CD14-positive monocyte (primary cell): ENCODE results near the gene RIN2. TPM values are rescaled to one million over a fixed set of nuclear protein-coding genes. Genes with fewer than 3 reads are reported as not detected.
A peak's percentile ranks its signal among the peaks of the same experiment; 100 is the strongest.

ENCODE experiments used
- DNase-seq, 3 donors: peaks; one replicate each; pipeline ENCODE4 v3.0.0-alpha.2; 2011 to 2022
- H2AFZ ChIP-seq: 2 replicates; pipeline ENCODE4 v1.6.0; 2012; ENCODE audit warnings: mild to moderate bottlenecking, low read depth, low read length, inconsistent platforms; ENCODE audit not compliant: insufficient read depth, poor library complexity, severe bottlenecking
- H3K27ac ChIP-seq, 2 donors: 1 replicate in 1 of 2; 2 replicates in 1 of 2; pipeline ENCODE4 v1.5.1; 2012 to 2013; ENCODE audit warnings: low read length in 2 of 2, control low read depth in 1 of 2, inconsistent platforms in 1 of 2, low read depth in 1 of 2, mild to moderate bottlenecking in 1 of 2
- H3K27me3 ChIP-seq, 2 donors: one replicate each; pipeline versions ENCODE4 v1.6.0 to v1.6.1; 2011 to 2013; ENCODE audit warnings: low read length in 2 of 2; ENCODE audit not compliant: control insufficient read depth in 2 of 2, insufficient read depth in 2 of 2
- H3K36me3 ChIP-seq, 2 donors: replicated peaks in 1 of 2; 1 replicate in 1 of 2; 2 replicates in 1 of 2; pipeline versions ENCODE4 v1.5.1 to v1.6.1; 2012 to 2013; ENCODE audit warnings: low read length in 2 of 2, control low read depth in 1 of 2, inconsistent platforms in 1 of 2, mild to moderate bottlenecking in 1 of 2; ENCODE audit not compliant: insufficient read depth in 2 of 2, control insufficient read depth in 1 of 2
- H3K4me1 ChIP-seq, 2 donors: 1 replicate in 1 of 2; 2 replicates in 1 of 2; pipeline versions ENCODE4 v1.5.1 to v1.6.1; 2012 to 2013; ENCODE audit warnings: low read length in 2 of 2, control low read depth in 1 of 2, inconsistent platforms in 1 of 2, mild to moderate bottlenecking in 1 of 2, moderate library complexity in 1 of 2; ENCODE audit not compliant: insufficient read depth in 2 of 2, control insufficient read depth in 1 of 2
- H3K4me2 ChIP-seq: replicated peaks from 2 replicates; pipeline ENCODE3; 2012; ENCODE audit warnings: low read length, moderate library complexity, mild to moderate bottlenecking; ENCODE audit not compliant: poor library complexity, severe bottlenecking; ENCODE audit errors: extremely low read depth
- H3K4me3 ChIP-seq, 3 experiments: fragments of 200-600 bp in 1 of 3; sonication (generic) in 1 of 3; replicated peaks in 1 of 3; 1 replicate in 2 of 3; 2 replicates in 1 of 3; pipeline ENCODE4 v1.5.1; 2011 to 2013; ENCODE audit warnings: low read length in 3 of 3, mild to moderate bottlenecking in 3 of 3, control low read depth in 2 of 3, low read depth in 2 of 3, inconsistent platforms in 1 of 3, moderate library complexity in 1 of 3
- H3K79me2 ChIP-seq: 2 replicates; pipeline ENCODE4 v1.6.0; 2012; ENCODE audit warnings: mild to moderate bottlenecking, control low read depth, inconsistent platforms, low read length, moderate library complexity; ENCODE audit not compliant: insufficient read depth
- H3K9ac ChIP-seq: 2 replicates; pipeline ENCODE4 v1.6.0; 2017; ENCODE audit warnings: low read length, mild to moderate bottlenecking; ENCODE audit not compliant: insufficient read depth, poor library complexity, severe bottlenecking
- H3K9me3 ChIP-seq, 2 donors: replicated peaks in 1 of 2; 1 replicate in 1 of 2; 2 replicates in 1 of 2; pipeline versions ENCODE4 v1.5.1 to v1.6.1; 2012 to 2013; ENCODE audit warnings: low read length in 2 of 2, control low read depth in 1 of 2; ENCODE audit not compliant: control insufficient read depth in 1 of 2, insufficient read depth in 1 of 2
- H4K20me1 ChIP-seq: 2 replicates; pipeline ENCODE4 v1.6.0; 2012; ENCODE audit warnings: mild to moderate bottlenecking, low read length, control low read depth, moderate library complexity; ENCODE audit not compliant: insufficient read depth
- H3K27ac Mint-ChIP-seq, 7 donors: one replicate each; pipeline ENCODE4 v1.8.0; 2020; ENCODE audit warnings: mild to moderate bottlenecking in 7 of 7, mixed read lengths in 7 of 7, moderate library complexity in 6 of 7, inconsistent platforms in 2 of 7
- H3K27me3 Mint-ChIP-seq, 3 donors: one replicate each; pipeline ENCODE4 v1.8.0; 2021 to 2022; ENCODE audit warnings: low read depth in 3 of 3, mild to moderate bottlenecking in 3 of 3, mixed read lengths in 3 of 3, moderate library complexity in 3 of 3, inconsistent platforms in 1 of 3
- H3K36me3 Mint-ChIP-seq, 2 donors: one replicate each; pipeline ENCODE4 v1.8.0; 2020; ENCODE audit warnings: mixed read lengths in 2 of 2, inconsistent platforms in 1 of 2, mild to moderate bottlenecking in 1 of 2
- H3K4me1 Mint-ChIP-seq: one replicate; pipeline ENCODE4 v1.8.0; 2020; ENCODE audit warnings: mild to moderate bottlenecking, mixed read lengths
- H3K4me3 Mint-ChIP-seq, 2 donors: one replicate each; pipeline ENCODE4 v1.8.0; 2020; ENCODE audit warnings: mild to moderate bottlenecking in 2 of 2, mixed read lengths in 2 of 2, moderate library complexity in 1 of 2
- H3K9me3 Mint-ChIP-seq, 7 donors: one replicate each; pipeline ENCODE4 v1.8.0; 2020 to 2022; ENCODE audit warnings: mixed read lengths in 7 of 7, mild to moderate bottlenecking in 6 of 7, moderate library complexity in 6 of 7, inconsistent platforms in 2 of 7
- WGBS: methylation state at CpG from one replicate; pipeline ENCODE4 v1.1.5; 2013; ENCODE audit warnings: missing lambda C conversion rate; ENCODE audit not compliant: insufficient coverage; 5-methylcytosine and 5-hydroxymethylcytosine counted together
- intact Hi-C, 2 donors: fragments of 100-400 bp; cut with micrococcal nuclease; formaldehyde crosslinking; loops; one replicate each; pipeline versions ENCODE4 v1.15.0 to v1.15.1; 2023
- polyA minus RNA-seq: library from RNA; depleted of rRNA, polyadenylated mRNA; stranded (reverse); fragments of >200 nt; gene quantifications from 2 replicates; pipeline ENCODE4 v1.2.3, GENCODE V29; 2012
- polyA plus RNA-seq, 3 donors: library from polyadenylated mRNA; depleted of rRNA in 1 of 3; unstranded in 2 of 3; stranded (reverse) in 1 of 3; fragments of 300-500 nt in 2 of 3; fragments of >200 nt in 1 of 3; fragmentation: Illumina TruSeq in 2 of 3; gene quantifications; 1 replicate in 2 of 3; 2 replicates in 1 of 3; pipeline ENCODE4 v1.2.3, GENCODE V29; 2012 to 2021
- total RNA-seq, 12 experiments: library from RNA in 1 of 12; stranded (reverse) in 1 of 12; fragments of 120-200 nt in 1 of 12; gene quantifications; one replicate each; pipeline ENCODE4 v1.2.4 and lab custom pipeline; 2013 to 2026; ENCODE audit warnings: mixed read lengths in 6 of 12, inconsistent platforms in 1 of 12
- TF ChIP-seq, protein P1 (sequence below): fragments of 200-600 bp; IDR thresholded peaks from one replicate; pipeline ENCODE4 v1.8.0; 2022; ENCODE audit warnings: antibody characterized with exemption, mild to moderate bottlenecking

The RIN2 gene
- total RNA-seq (2013) = 56.3 TPM
- polyA plus RNA-seq (10 to 100 TPM in 2 of 3 donors, 1 to 10 TPM in 1; 5.6 to 25.4 (median 15.4) TPM), polyA minus RNA-seq (28.0 and 37.1 TPM in 2 replicates), total RNA-seq (lab: John Stamatoyannopoulos, UW) (70.5 to 1,290 (median 117) reads per million in 11 experiments)

DNA sequence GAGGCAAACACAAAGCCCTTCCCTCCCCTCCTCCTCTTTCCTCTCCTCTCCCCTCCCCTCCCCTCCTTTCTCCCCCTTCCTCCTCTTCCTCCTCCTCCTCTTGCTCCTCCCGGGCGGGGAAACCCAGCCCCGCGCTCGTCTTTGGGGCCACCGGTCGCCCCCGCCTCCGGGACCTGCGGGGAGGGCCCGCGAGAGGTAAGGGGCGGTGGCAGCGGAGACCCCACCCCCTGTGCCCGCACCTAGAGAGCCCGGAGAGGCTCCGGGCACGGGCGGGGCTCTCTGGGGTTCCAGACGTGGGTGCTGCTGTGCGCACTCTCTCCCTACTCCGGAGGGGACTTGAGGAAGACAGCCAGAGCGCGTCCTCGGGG, at the start of gene RIN2:
Gene RIN2 (plus strand): TSS at position 126 of the 368 bp plus-strand sequence. CDS start 131,344 bp downstream, outside the sequence.
- H3K9me3 ChIP-seq = no peaks in the 10 kb centered on the region
- peak within 1 kb of the TSS; percentile 89 to 98 (median 96) for H3K27ac Mint-ChIP-seq
- peak within 1 kb of the TSS; percentile 98 for H3K4me2 ChIP-seq
- peak within 1 kb of the TSS; percentile 87 for H2AFZ ChIP-seq
- DNase-seq = no peak
- H3K27me3 ChIP-seq = no peaks in the 10 kb centered on the region
- peaks cover 17 to 28% of the 10 kb centered on the region in 2 donors for H3K36me3 Mint-ChIP-seq
- no peaks in the 10 kb centered on the region for H3K9me3 Mint-ChIP-seq
- peak within 1 kb of the TSS; percentile 94 to 97 for H3K27ac ChIP-seq
- peaks cover 3 to 8% (median 4%) of the 10 kb centered on the region in 3 donors for H3K27me3 Mint-ChIP-seq
- under 1% methylated on average over 23 of the region's 25 CpGs for WGBS
- H3K79me2 ChIP-seq = peaks cover 29% of the 10 kb centered on the region
- H3K4me1 Mint-ChIP-seq = peaks cover 36% of the 10 kb centered on the region
- H4K20me1 ChIP-seq = peaks cover 5% of the 10 kb centered on the region
- intact Hi-C loops = loop anchor here in 1 of 2 donors (5.0 kb wide), 1 partner anchor 61 kb away; no protein-coding TSS in a partner anchor
- peak within 1 kb of the TSS; percentile 92 for H3K9ac ChIP-seq
- H3K36me3 ChIP-seq = peaks cover 0 to 7% of the 10 kb centered on the region in 2 donors
- peaks cover 35 to 39% of the 10 kb centered on the region in 2 donors for H3K4me1 ChIP-seq
- peak within 1 kb of the TSS; percentile 58 to 88 (median 66) for H3K4me3 ChIP-seq
- TF ChIP-seq, protein P1, sequence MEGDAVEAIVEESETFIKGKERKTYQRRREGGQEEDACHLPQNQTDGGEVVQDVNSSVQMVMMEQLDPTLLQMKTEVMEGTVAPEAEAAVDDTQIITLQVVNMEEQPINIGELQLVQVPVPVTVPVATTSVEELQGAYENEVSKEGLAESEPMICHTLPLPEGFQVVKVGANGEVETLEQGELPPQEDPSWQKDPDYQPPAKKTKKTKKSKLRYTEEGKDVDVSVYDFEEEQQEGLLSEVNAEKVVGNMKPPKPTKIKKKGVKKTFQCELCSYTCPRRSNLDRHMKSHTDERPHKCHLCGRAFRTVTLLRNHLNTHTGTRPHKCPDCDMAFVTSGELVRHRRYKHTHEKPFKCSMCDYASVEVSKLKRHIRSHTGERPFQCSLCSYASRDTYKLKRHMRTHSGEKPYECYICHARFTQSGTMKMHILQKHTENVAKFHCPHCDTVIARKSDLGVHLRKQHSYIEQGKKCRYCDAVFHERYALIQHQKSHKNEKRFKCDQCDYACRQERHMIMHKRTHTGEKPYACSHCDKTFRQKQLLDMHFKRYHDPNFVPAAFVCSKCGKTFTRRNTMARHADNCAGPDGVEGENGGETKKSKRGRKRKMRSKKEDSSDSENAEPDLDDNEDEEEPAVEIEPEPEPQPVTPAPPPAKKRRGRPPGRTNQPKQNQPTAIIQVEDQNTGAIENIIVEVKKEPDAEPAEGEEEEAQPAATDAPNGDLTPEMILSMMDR = no peak
- H3K4me3 Mint-ChIP-seq = peak within 1 kb of the TSS; percentile 94 to 98

GRCh38 chr20:19709635-19710335, 48.3 kb upstream of the RIN2 start:
- H3K27ac Mint-ChIP-seq = no peak overlapping the region
- no peak overlapping the region for H3K9ac ChIP-seq
- no peak overlapping the region for H2AFZ ChIP-seq
- no peaks in the 10 kb centered on the region for H3K36me3 Mint-ChIP-seq
- WGBS = 100% methylated on average over 1 of the region's 1 CpG
- no peaks in the 10 kb centered on the region for H3K9me3 Mint-ChIP-seq
- H3K9me3 ChIP-seq = no peaks in the 10 kb centered on the region
- H3K4me1 ChIP-seq = peaks cover 21 to 24% of the 10 kb centered on the region in 2 donors
- TF ChIP-seq, protein P1 = no peak
- H3K27ac ChIP-seq = no peak overlapping the region
- no peaks in the 10 kb centered on the region for H3K36me3 ChIP-seq
- H4K20me1 ChIP-seq = no peaks in the 10 kb centered on the region
- H3K4me2 ChIP-seq = no peak overlapping the region
- no peak overlapping the region for H3K4me3 ChIP-seq
- H3K27me3 Mint-ChIP-seq = peaks cover 0 to 3% (median 1%) of the 10 kb centered on the region in 3 donors
- H3K4me3 Mint-ChIP-seq = no peak overlapping the region
- H3K4me1 Mint-ChIP-seq = no peaks in the 10 kb centered on the region
- no peaks in the 10 kb centered on the region for H3K27me3 ChIP-seq
- intact Hi-C loops = no loop called here
- no peaks in the 10 kb centered on the region for H3K79me2 ChIP-seq
- no peak for DNase-seq
